Lower lobe of right lung (tissue), 2 donors: ENCODE measurements around the gene RPL36AL. TPM values are rescaled to one million over a fixed set of nuclear protein-coding genes. Genes with fewer than 3 reads are reported as not detected.

Experiments used
- ATAC-seq, 2 donors: fragments of 200-7000 bp; cut with Tn5 transposase; one replicate each; pipeline ENCODE4 v1.9.1; 2020 to 2022; ENCODE audit warnings: mild to moderate bottlenecking in 2 of 2, moderate library complexity in 2 of 2
- DNase-seq: peaks from one replicate; pipeline ENCODE4 v3.0.0-alpha.2; 2020
- H3K27ac ChIP-seq: fragments of 200-600 bp; one replicate; pipeline ENCODE4 v1.8.0; 2022
- H3K27me3 ChIP-seq: fragments of 200-600 bp; one replicate; pipeline ENCODE4 v1.8.0; 2022; ENCODE audit warnings: low read depth
- H3K36me3 ChIP-seq: fragments of 200-600 bp; one replicate; pipeline ENCODE4 v1.8.0; 2022; ENCODE audit warnings: mild to moderate bottlenecking
- H3K4me1 ChIP-seq: fragments of 200-600 bp; one replicate; pipeline ENCODE4 v1.8.0; 2022
- H3K4me3 ChIP-seq: fragments of 200-600 bp; one replicate; pipeline ENCODE4 v1.8.0; 2022; ENCODE audit warnings: mild to moderate bottlenecking
- H3K9me3 ChIP-seq: fragments of 200-600 bp; one replicate; pipeline ENCODE4 v1.8.0; 2022
- CTCF ChIP-seq: fragments of 200-600 bp; IDR thresholded peaks from one replicate; pipeline ENCODE4 v1.8.0; 2022; ENCODE audit warnings: antibody characterized with exemption, mild to moderate bottlenecking
- intact Hi-C: fragments of 100-400 bp; cut with DNase I; formaldehyde crosslinking; loops from one replicate; pipeline ENCODE4 v1.11.0; 2022
- total RNA-seq: library from RNA; stranded (reverse); fragmentation: NEBNext Ultra II Directional; extraction: Animal tissue kit (Norgen Biotek cat#: 25700); gene quantifications from one replicate; pipeline ENCODE4 v1.2.1, GENCODE V29; 2021
- donor health status: DM: no; HTN: yes; CAD: no; lungs with severe emphysema.

RPL36AL gene
- total RNA-seq, 1 donor from 2014 or later, result 153 TPM

GRCh38 chr14:49569281-49569680 lies 51.1 kb downstream of the RPL36AL start:
- no peak for ATAC-seq
- H3K9me3 ChIP-seq, result no peaks in the 10 kb centered on the region
- H3K4me1 ChIP-seq, result no peaks in the 10 kb centered on the region
- no peak overlapping the region for H3K27ac ChIP-seq
- no peak overlapping the region for H3K4me3 ChIP-seq
- no peaks in the 10 kb centered on the region for H3K27me3 ChIP-seq
- DNase-seq, result no peak
- no peak for TF ChIP-seq CTCF
- intact Hi-C loops, result no loop called here
- H3K36me3 ChIP-seq, result no peaks in the 10 kb centered on the region

Other genes starting within 250 kb of the RPL36AL start
- gene RPS29, start 34.2 kb downstream of the RPL36AL start, total RNA-seq, result 1,209 TPM
- gene LRR1, start 21.7 kb downstream of the RPL36AL start, total RNA-seq, result 9.0 TPM
- 24.1 TPM for gene MGAT2, start 173 bp upstream of the RPL36AL start, total RNA-seq
- gene DNAAF2, start 14.6 kb upstream of the RPL36AL start, total RNA-seq, result 6.8 TPM
- 1.2 TPM for gene POLE2, start 67.6 kb upstream of the RPL36AL start, total RNA-seq
- 7.4 TPM for gene KLHDC1, start 72.5 kb upstream of the RPL36AL start, total RNA-seq
- gene KLHDC2, start 147.5 kb upstream of the RPL36AL start, total RNA-seq, result 42.4 TPM
- 66.1 TPM for gene NEMF, start 232.2 kb upstream of the RPL36AL start, total RNA-seq